Thyroid gland (tissue), 4 donors: ENCODE measurements around the gene ATXN1. TPM values are rescaled to one million over a fixed set of nuclear protein-coding genes. Genes with fewer than 3 reads are reported as not detected.

Source experiments
- DNase-seq, 2 donors: peaks; one replicate each; pipeline ENCODE4 v3.0.0-alpha.2; 2019
- H3K27ac ChIP-seq, 3 donors: fragments of 200-600 bp; sonication (generic); 1 replicate in 2 of 3; 2 replicates in 1 of 3; pipeline ENCODE4 v1.5.1; 2016 to 2019; ENCODE audit warnings: mild to moderate bottlenecking in 1 of 3, moderate library complexity in 1 of 3
- H3K27me3 ChIP-seq: fragments of 200-600 bp; sonication (generic); one replicate; pipeline ENCODE4 v1.5.1; 2019
- H3K36me3 ChIP-seq, 2 donors: fragments of 200-600 bp; sonication (generic); one replicate each; pipeline ENCODE4 v1.5.1; 2016 to 2019
- H3K4me1 ChIP-seq, 2 donors: fragments of 200-600 bp; sonication (generic); one replicate each; pipeline ENCODE4 v1.5.1; 2017 to 2019
- H3K4me3 ChIP-seq, 3 donors: fragments of 200-600 bp; sonication (generic); replicated peaks in 1 of 3; 1 replicate in 2 of 3; 2 replicates in 1 of 3; pipeline ENCODE4 v1.5.1; 2016; ENCODE audit warnings: mild to moderate bottlenecking in 1 of 3
- H3K9me3 ChIP-seq: fragments of 200-600 bp; sonication (generic); one replicate; pipeline ENCODE4 v1.5.1; 2017
- CTCF ChIP-seq, 6 experiments: fragments of 200-600 bp in 3 of 6; fragments of 450-650 bp in 3 of 6; sonication (generic) in 3 of 6; IDR thresholded peaks; one replicate each; pipeline ENCODE4 v1.5.1; 2016 to 2019; ENCODE audit warnings: antibody characterized with exemption in 6 of 6, mild to moderate bottlenecking in 2 of 6, inconsistent platforms in 1 of 6, moderate library complexity in 1 of 6
- POLR2A ChIP-seq, 2 donors: fragments of 450-650 bp; IDR thresholded peaks; one replicate each; pipeline ENCODE4 v1.6.1; 2017; ENCODE audit warnings: antibody characterized with exemption in 2 of 2, mild to moderate bottlenecking in 2 of 2, moderate library complexity in 1 of 2
- WGBS, 2 donors: methylation state at CpG; one replicate each; pipeline ENCODE4 v1.1.5; 2017; 5-methylcytosine and 5-hydroxymethylcytosine counted together
- intact Hi-C: fragments of 100-400 bp; cut with DNase I; formaldehyde crosslinking; loops from one replicate; pipeline ENCODE4 v1.15.1; 2023
- total RNA-seq, 4 donors: library from RNA; depleted of rRNA; stranded (reverse); fragments of >200 nt; gene quantifications; one replicate each; pipeline ENCODE4 v1.2.3, GENCODE V29; 2016

ATXN1 gene
- total RNA-seq, 4 donors from 2014 or later: 62.1 to 88.1 (median 83.0) TPM

DNA sequence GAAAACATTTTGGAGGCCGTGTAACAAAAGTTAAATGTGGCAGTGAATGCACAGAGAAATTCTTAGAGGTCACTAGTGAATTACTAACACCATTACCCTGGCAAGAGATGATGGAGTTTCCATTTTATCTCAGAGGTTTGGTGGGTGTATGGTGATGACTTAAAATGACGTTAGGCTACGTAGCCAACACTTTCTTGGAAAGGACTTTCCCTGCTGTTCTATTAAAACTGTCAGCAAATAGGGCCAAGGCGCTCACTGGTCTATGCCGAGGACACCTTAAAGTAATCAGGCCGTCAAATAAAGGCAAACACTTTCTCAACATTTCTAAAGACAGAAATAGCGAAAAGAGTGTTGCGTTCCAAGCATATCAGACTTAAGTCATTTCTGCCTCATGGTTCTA, 362.1 kb downstream of the ATXN1 start:
- 87 to 91% methylated on average over 8 of the region's 8 CpGs for WGBS, 2 donors
- Histone ChIP-seq H3K4me1 (peaks cover 9 to 13% of the 10 kb centered on the region in 2 donors), H3K27me3 (no peaks in the 10 kb centered on the region), H3K9me3 (no peaks in the 10 kb centered on the region), H3K4me3 (no peak overlapping the region), H3K27ac (no peak overlapping the region), H3K36me3 (no peaks in the 10 kb centered on the region)
- intact Hi-C loops: no loop called here
- TF ChIP-seq POLR2A (IDR thresholded peaks at IDR 0.05): no peak
- no peak for DNase-seq

DNA sequence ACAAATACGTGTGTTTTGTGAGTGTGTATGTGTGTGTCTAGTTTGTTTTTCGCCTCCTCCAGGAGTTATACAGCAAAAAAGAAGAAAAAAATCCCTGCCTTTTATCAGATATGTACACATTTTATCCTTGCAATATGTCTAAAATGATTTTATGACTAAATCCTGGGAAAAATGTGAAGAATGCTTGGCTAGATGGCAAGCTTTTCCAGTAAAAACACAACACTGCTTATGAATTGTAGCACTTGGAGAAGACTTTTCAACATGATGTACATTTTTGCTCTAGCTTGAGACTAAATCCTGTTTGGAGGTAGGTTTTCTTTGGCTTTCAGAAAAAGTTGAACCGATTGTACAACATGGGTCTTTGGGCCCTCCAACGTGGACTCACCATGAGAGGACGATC, 362.7 kb downstream of the ATXN1 start:
- H3K36me3 ChIP-seq: no peaks in the 10 kb centered on the region
- no peak overlapping the region for H3K4me3 ChIP-seq
- peaks cover 4 to 12% of the 10 kb centered on the region in 2 donors for H3K4me1 ChIP-seq
- H3K27me3 ChIP-seq: no peaks in the 10 kb centered on the region
- no peak overlapping the region for H3K27ac ChIP-seq
- TF ChIP-seq POLR2A (IDR thresholded peaks at IDR 0.05) (no peak), CTCF (IDR thresholded peaks at IDR 0.05) (no peak)
- WGBS, 2 donors: 87 to 92% methylated on average over 5 of the region's 5 CpGs
- no peak for DNase-seq
- intact Hi-C loops: no loop called here
- no peaks in the 10 kb centered on the region for H3K9me3 ChIP-seq

DNA sequence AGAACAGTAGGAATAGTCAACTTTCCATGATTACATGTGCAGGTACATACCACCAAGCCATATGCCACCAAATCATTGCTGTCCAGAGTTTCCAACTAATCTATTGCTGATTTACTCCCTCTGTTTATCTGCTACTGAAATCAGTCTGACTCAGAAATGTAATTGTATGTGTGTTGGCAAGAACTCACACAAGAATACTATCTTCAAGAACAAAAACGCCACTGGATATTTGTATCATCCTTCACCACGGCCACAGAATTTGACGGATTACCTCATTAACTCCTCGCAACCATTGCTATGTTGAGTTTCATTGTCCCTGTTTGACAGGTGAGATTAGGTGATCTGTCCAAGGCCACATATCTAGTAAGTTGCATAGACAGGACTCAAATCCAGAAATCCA, 363.6 kb downstream of the ATXN1 start:
- intact Hi-C loops: no loop called here
- H3K4me3 ChIP-seq: no peak overlapping the region
- no peaks in the 10 kb centered on the region for H3K36me3 ChIP-seq
- no peak for DNase-seq
- no peaks in the 10 kb centered on the region for H3K27me3 ChIP-seq
- H3K4me1 ChIP-seq: peaks cover 0 to 2% of the 10 kb centered on the region in 2 donors
- WGBS, 2 donors: 65 to 87% methylated on average over 4 of the region's 4 CpGs
- H3K9me3 ChIP-seq: no peaks in the 10 kb centered on the region
- no peak overlapping the region for H3K27ac ChIP-seq
- TF ChIP-seq CTCF (IDR thresholded peaks at IDR 0.05) (no peak), POLR2A (IDR thresholded peaks at IDR 0.05) (no peak)

GRCh38 chr6:16396497-16397319, 364.6 kb downstream of the ATXN1 start:
- no peaks in the 10 kb centered on the region for H3K9me3 ChIP-seq
- TF ChIP-seq CTCF (IDR thresholded peaks at IDR 0.05): no peak
- no peak for TF ChIP-seq POLR2A (IDR thresholded peaks at IDR 0.05)
- H3K4me1 ChIP-seq: peaks cover 4 to 7% of the 10 kb centered on the region in 2 donors
- intact Hi-C loops: no loop called here
- no peak overlapping the region for H3K4me3 ChIP-seq
- no peak overlapping the region for H3K27ac ChIP-seq
- no peaks in the 10 kb centered on the region for H3K36me3 ChIP-seq
- no peak for DNase-seq
- WGBS, 2 donors: 92 to 94% methylated on average over 7 of the region's 7 CpGs
- H3K27me3 ChIP-seq: no peaks in the 10 kb centered on the region

GRCh38 chr6:16394632-16395031, 366.6 kb downstream of the ATXN1 start:
- Histone ChIP-seq H3K4me3 (no peak overlapping the region), H3K4me1 (peaks cover 12 to 14% of the 10 kb centered on the region in 2 donors), H3K36me3 (no peaks in the 10 kb centered on the region), H3K27ac (no peak overlapping the region), H3K27me3 (no peaks in the 10 kb centered on the region), H3K9me3 (no peaks in the 10 kb centered on the region)
- WGBS, 2 donors: 85 to 92% methylated on average over 2 of the region's 2 CpGs
- no peak for TF ChIP-seq POLR2A (IDR thresholded peaks at IDR 0.05)
- no peak for TF ChIP-seq CTCF (IDR thresholded peaks at IDR 0.05)
- intact Hi-C loops: no loop called here
- no peak for DNase-seq
